Measurements from ENCODE around the gene MOGAT3.
A peak's percentile ranks its signal among the peaks of the same experiment; 100 is the strongest.

The MOGAT3 gene

GRCh38 chr7:101166648-101166908 lies 34.3 kb downstream of the MOGAT3 start:
- TF ChIP-seq, protein P1, sequence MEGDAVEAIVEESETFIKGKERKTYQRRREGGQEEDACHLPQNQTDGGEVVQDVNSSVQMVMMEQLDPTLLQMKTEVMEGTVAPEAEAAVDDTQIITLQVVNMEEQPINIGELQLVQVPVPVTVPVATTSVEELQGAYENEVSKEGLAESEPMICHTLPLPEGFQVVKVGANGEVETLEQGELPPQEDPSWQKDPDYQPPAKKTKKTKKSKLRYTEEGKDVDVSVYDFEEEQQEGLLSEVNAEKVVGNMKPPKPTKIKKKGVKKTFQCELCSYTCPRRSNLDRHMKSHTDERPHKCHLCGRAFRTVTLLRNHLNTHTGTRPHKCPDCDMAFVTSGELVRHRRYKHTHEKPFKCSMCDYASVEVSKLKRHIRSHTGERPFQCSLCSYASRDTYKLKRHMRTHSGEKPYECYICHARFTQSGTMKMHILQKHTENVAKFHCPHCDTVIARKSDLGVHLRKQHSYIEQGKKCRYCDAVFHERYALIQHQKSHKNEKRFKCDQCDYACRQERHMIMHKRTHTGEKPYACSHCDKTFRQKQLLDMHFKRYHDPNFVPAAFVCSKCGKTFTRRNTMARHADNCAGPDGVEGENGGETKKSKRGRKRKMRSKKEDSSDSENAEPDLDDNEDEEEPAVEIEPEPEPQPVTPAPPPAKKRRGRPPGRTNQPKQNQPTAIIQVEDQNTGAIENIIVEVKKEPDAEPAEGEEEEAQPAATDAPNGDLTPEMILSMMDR (IDR thresholded peaks at IDR 0.05; ENCODE audit: low read depth, low read length) = no peak
- no peak for DNase-seq (ENCODE audit: extremely low read depth, low read depth)

DNA sequence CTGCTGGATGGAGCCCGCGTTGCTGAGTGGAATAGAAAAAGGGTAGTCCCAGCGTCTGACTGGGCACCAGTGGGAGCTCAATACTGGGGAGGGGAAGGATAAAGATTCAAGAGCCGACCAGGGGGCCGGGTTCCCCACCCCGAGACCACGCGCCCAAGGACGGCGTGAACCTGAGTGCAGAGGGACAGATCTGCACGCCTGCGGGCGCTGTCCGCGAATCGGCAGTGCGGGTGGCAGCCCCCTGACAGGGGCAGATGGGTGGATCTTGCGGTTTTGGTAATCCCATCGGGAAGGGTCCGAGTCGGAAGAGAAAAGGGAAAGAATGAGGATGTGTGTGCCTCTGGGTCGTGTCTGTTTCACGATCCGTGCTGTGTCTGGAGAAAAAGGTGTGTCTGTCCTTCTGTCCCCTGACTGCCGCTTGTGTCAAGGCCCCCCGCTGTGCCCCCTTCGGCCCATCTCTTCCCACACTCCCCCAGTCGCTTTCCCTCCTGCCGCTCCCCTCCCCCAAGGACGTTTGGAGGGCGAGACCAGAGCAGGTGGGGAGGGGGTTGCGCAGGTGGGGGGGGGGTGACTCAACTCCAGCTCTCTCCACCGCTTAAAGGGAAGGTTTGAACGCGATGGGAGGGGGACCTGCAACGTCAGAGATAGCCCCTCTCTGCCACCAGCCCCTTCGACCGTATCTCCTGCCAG lies 34.7 kb downstream of the MOGAT3 start:
- DNase-seq (ENCODE audit: extremely low read depth, low read depth) = no peak
- TF ChIP-seq, protein P1 (IDR thresholded peaks at IDR 0.05; ENCODE audit: low read depth, low read length) = no peak

GRCh38 chr7:101165075-101165957 lies 35.5 kb downstream of the MOGAT3 start, which contains the start of gene VGF:
Gene VGF (minus strand): TSS chr7:101165569. CDS start chr7:101164843, 726 bp downstream.
- TF ChIP-seq, protein P1 (IDR thresholded peaks at IDR 0.05; ENCODE audit: low read depth, low read length) = no peak
- DNase-seq (ENCODE audit: extremely low read depth, low read depth) = peak; percentile 80

- no peak for DNase-seq (ENCODE audit: extremely low read depth, low read depth)
- TF ChIP-seq, protein P1 (IDR thresholded peaks at IDR 0.05; ENCODE audit: low read depth, low read length) = no peak; the same call in 1 of the 2 replicates
Observed at GRCh38 chr7:101164071-101164840, 36.6 kb downstream of the MOGAT3 start.

- no peak for DNase-seq (ENCODE audit: extremely low read depth, low read depth)
- TF ChIP-seq, protein P1 (IDR thresholded peaks at IDR 0.05; ENCODE audit: low read depth, low read length) = no peak
Observed at GRCh38 chr7:101163279-101164070, 37.4 kb downstream of the MOGAT3 start.

GRCh38 chr7:101162551-101163278 lies 38.1 kb downstream of the MOGAT3 start:
- TF ChIP-seq, protein P1 (IDR thresholded peaks at IDR 0.05; ENCODE audit: low read depth, low read length) = no peak
- no peak for DNase-seq (ENCODE audit: extremely low read depth, low read depth)
